Right renal cortex interstitium (tissue), 3 donors: ENCODE measurements around the gene LMF1. TPM values are rescaled to one million over a fixed set of nuclear protein-coding genes. Genes with fewer than 3 reads are reported as not detected.
A peak's percentile ranks its signal among the peaks of the same experiment; 100 is the strongest.

Source experiments
- DNase-seq, 3 donors: peaks; one replicate each; pipeline ENCODE4 v3.0.0-alpha.2; 2013; ENCODE audit warnings: low read depth in 3 of 3, low spot score in 2 of 3
- polyA plus RNA-seq, 3 donors: library from polyadenylated mRNA; unstranded; fragments of 120-200 nt; gene quantifications; one replicate each; pipeline ENCODE4 v1.2.1, GENCODE V29; 2013; ENCODE audit not compliant: insufficient read length in 3 of 3

LMF1 gene
- polyA plus RNA-seq, result 10 to 100 TPM; 13.8 to 16.3 (median 13.9) TPM

DNA sequence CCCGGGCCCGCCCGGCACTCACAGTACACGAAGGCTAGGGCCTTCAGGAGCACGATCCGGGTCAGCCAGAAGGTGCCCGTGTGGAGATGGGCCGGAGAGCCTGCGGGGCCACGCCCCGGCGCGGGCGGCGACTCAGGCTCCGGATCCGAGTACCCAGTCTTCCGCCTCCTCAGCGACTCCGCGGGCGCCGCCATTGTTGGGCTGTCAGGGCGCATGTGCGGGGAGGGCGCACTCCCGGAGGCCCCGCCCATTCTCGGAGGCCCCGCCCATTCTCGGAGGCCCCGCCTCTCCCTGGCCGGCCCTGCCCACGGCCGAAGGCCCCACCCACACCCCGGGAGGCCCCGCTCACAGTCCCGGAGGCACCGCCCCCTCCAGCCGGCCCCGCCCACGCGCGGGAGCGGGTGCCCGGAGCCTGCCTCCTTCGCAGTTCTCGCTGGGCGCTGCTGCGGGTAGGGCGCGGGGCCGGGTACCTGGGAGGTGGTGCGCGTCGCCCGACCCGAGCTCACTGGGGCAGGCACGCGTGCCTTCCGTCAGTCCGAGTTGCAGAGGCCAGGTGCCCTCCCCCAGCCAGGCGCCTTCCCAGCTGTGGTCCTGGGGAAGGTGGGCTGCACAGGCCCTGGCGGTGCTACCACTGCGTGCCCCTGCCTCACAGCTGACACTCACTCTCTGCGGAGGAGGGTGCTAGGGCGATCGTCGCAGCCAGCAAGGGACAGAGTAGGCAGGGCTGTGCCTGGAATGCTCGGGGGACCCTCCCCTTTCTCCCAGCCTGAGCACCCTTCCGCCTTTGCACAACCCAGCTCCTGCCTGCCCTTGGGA lies at the start of gene LMF1:
Gene LMF1, minus strand, starts transcription at position 219 of the 816 bp plus-strand sequence. Its CDS starts 4 bp downstream, at position 215.
- peak in 2 of 3 donors; percentile 67 to 78 for DNase-seq

GRCh38 chr16:1020091-1020399 lies 49.3 kb upstream of the LMF1 start:
- DNase-seq, result no peak

DNA sequence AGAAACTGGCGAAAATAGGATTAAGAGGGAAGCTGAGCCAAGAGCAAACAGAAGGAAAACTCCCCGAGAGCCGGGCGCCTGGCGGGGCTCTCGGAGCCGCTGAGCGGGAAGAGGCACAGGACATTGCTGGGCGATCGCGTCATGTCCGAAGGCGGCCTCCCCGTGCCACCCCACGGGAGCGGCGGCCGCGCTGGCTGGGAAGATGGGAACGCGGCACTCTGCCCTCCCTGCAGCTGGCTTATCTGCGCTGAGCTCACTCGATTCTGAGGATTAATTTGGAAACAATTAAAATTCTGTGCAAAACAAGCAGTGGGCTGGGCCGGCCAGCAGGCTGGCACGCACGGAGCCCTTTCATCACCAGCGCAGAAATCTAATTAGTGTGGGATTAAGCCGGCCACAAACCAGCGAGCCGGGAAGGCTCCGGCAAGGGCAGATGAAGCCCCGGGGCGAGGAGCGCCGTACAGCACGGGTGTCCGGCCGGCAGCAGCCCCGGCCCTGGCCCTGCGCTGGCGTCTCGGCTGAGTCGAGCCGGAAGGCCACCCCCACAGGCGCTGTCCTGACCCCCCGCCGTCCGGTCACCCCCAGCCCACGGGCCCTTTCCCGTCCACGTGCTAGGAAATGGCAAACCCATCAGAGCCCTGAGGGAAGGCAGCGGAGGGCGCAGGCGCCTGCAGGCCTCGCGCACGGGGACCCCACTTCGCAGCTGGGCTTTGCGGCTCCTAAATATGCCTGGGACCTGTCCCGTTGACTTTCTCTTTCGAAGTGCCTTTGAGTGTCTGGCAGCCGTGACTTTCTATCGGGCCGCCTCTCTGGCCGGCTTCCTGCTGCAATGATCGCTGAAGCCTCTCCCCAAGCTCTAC lies 48.7 kb upstream of the LMF1 start:
- no peak for DNase-seq

DNA sequence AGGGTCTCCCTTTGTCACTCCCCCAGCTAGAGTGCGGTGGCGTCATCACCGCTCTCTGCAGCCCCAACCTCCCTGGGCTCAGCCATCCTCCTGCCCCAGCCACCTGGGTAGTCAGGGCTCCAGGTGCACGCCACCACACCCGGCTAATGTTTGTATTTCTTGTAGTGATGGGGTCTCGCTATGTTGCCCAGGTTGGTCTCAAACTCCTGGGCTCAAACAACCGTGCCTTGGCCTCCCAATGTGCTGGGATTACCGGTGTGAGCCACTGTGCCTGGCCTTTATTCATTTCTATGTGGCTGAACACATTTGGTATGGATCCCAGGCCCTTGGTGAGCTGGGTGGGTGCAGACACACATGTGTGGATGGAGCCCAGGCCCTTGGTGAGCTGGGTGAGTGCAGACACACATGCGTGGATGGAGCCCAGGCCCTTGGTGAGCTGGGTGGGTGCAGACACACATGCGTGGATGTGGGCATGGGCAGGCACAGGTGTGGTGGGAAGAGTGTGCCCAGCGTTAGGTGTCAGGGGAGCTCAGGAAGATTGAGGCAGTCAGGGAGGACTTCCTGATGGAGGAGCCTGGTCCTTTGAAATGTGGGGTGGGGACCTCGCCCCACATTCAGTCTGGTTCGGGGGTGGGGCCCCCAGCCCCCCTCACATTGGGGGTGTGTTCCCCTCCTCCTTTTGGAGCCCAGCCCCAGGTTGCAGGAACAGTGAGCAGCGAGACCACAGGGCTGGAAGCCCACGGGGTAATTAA lies 47.8 kb upstream of the LMF1 start:
- DNase-seq, result no peak

DNA sequence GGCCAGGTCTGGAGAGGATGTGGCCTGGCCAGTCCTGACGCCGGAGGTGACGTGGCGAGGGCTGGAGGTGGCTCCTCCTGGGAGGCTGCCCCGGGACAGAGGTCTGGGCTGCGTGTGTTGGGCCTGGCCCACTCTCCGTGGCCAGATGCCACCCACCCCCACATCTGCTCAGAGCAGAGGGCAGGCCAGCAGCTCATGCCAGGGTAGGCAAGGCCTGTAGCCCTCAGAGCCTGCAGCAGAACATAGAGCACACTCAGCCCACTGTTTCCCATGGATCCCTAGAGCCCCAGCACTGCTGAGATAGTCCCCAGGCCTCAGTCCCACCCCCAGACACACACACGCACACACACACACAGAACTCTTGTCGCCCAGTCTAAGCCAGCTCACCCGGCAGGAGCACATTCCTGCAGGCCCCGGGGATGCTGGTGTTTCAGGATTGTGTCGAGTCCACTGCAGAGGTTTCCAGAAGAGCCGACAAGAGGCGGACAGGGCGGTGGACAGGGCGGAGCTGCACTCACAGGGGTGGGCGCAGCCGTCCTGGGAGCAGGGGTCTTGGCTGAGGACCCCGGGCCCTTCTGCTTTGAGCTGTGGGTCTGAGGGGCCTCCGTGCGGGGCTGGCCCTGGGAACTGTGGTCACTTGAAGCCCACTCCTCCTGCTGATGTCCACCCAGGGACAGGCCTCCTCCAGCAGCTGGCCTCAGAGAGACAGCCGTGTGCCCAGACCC lies 44.1 kb upstream of the LMF1 start:
- DNase-seq, result no peak

DNA sequence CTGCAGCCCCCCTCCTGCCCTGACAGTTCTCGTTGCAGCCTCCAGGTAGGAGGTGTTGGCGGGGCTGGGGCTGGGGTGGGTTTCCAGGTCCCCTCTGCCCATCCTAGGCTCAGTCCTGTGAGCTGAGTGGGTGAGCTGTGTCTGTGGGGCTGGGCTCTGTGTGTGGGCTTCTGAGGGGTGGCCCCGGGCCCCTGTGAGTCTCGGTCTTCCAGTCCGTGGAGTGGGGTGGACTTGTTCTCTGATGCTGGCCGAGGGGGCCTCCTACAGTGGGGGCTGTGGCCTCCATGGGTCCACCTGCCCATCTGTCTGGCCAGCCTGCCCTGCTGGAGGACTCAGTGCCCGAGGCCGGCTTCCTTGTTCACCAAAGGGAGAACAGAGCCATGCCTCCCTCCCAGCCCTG lies 43.4 kb upstream of the LMF1 start:
- no peak for DNase-seq

GRCh38 chr16:1013593-1013900 lies 42.8 kb upstream of the LMF1 start:
- no peak for DNase-seq

GRCh38 chr16:1012722-1013592 lies 42.2 kb upstream of the LMF1 start:
- no peak for DNase-seq

DNA sequence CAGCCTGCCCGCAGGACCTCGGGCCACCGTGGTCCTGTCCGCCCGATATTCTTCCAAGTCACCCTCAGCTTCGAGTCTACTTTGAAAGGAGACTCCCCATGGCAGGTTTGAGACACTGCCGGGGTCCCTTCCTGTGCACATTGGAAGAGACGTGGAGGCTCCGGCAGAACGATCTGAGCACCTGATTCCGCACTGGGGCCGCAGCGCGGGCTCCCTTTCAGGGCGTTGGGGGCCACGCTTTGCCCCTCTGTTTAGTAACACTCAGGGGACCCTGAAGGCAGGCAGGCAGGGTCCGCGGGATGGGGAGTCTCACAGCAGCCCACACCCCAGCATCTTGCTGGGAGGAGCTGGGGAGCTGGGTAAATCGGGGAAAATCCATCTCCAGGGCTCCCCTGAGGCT lies 41.4 kb upstream of the LMF1 start:
- no peak for DNase-seq

- DNase-seq, result no peak
These were observed 40.7 kb upstream of the LMF1 start for GRCh38 chr16:1011316-1012082.

GRCh38 chr16:1010815-1011214 lies 40.0 kb upstream of the LMF1 start:
- DNase-seq, result no peak

DNA sequence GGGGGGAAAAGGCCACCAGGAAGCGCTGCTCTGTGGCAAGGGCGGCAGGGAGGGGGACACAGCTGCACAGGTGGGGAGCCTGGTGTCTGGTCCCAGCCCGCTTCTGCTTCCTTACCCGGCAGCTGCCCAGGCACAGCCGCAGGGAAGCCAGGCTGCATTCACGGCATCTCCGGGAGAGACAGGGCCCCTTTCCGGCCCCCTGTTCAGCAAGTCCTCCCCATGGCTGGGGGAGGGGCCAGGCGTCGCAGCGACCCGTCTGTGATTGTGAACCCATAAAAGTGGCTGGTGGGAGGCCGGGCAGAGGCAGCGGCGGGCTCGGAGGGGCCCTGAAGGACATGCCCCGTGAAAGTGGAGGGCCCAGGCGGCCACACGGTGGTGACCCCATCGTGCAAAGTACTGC lies 39.5 kb upstream of the LMF1 start:
- DNase-seq, result no peak

- no peak for DNase-seq
These were observed 38.8 kb upstream of the LMF1 start for GRCh38 chr16:1009358-1010150.

GRCh38 chr16:1008085-1008484 lies 37.3 kb upstream of the LMF1 start:
- no peak for DNase-seq

GRCh38 chr16:1007284-1007850 lies 36.6 kb upstream of the LMF1 start:
- DNase-seq, result no peak

- DNase-seq, result no peak
These were observed 36.0 kb upstream of the LMF1 start for GRCh38 chr16:1006781-1007180.

GRCh38 chr16:1005286-1005685 lies 34.5 kb upstream of the LMF1 start:
- no peak for DNase-seq
